Mesenchymal stem cell (in vitro differentiated cells and primary cell): Measurements from ENCODE around the gene TMUB1.

Experiments used
- DNase-seq: peaks from one replicate; pipeline ENCODE4 v3.0.0-alpha.2; 2013
- H2AFZ ChIP-seq: one replicate; pipeline ENCODE4 v1.6.1; 2013; ENCODE audit warnings: low read depth, mild to moderate bottlenecking, control low read depth, inconsistent platforms, low read length, moderate library complexity
- H2AK5ac ChIP-seq: 2 replicates; pipeline ENCODE4 v1.6.1; 2013; ENCODE audit warnings: low read length, moderate library complexity, mild to moderate bottlenecking, inconsistent platforms; ENCODE audit not compliant: severe bottlenecking
- H2BK120ac ChIP-seq: one replicate; pipeline ENCODE4 v1.6.1; 2013; ENCODE audit warnings: low read depth, mild to moderate bottlenecking, inconsistent platforms, low read length, moderate library complexity
- H2BK12ac ChIP-seq, 2 experiments: one replicate each; pipeline ENCODE4 v1.6.1; 2013; ENCODE audit warnings: inconsistent platforms in 2 of 2, low read length in 2 of 2, mild to moderate bottlenecking in 2 of 2, moderate library complexity in 2 of 2, control low read depth in 1 of 2
- H2BK15ac ChIP-seq: one replicate; pipeline ENCODE4 v1.6.1; 2013; ENCODE audit warnings: mild to moderate bottlenecking, low read depth, inconsistent platforms; ENCODE audit not compliant: poor library complexity, severe bottlenecking
- H2BK5ac ChIP-seq: 2 replicates; pipeline ENCODE4 v1.6.1; 2013; ENCODE audit warnings: low read depth, mild to moderate bottlenecking, low read length, control low read depth, inconsistent platforms; ENCODE audit not compliant: poor library complexity, severe bottlenecking
- H3K14ac ChIP-seq, 2 experiments: one replicate each; pipeline ENCODE4 v1.6.1; 2013; ENCODE audit warnings: inconsistent platforms in 2 of 2, low read length in 2 of 2, control low read depth in 1 of 2, mild to moderate bottlenecking in 1 of 2, moderate library complexity in 1 of 2
- H3K18ac ChIP-seq, 2 experiments: one replicate each; pipeline ENCODE4 v1.6.1; 2013; ENCODE audit warnings: inconsistent platforms in 2 of 2, low read length in 2 of 2, control low read depth in 1 of 2, low read depth in 1 of 2, mild to moderate bottlenecking in 1 of 2
- H3K23ac ChIP-seq, 2 experiments: one replicate each; pipeline ENCODE4 v1.6.1; 2013; ENCODE audit warnings: inconsistent platforms in 2 of 2, low read length in 2 of 2, mild to moderate bottlenecking in 2 of 2, moderate library complexity in 2 of 2, control low read depth in 1 of 2
- H3K27ac ChIP-seq: 2 replicates; pipeline ENCODE4 v1.5.1; 2013; ENCODE audit warnings: mild to moderate bottlenecking, moderate library complexity, low read length, control low read depth, inconsistent platforms; ENCODE audit not compliant: poor library complexity, severe bottlenecking
- H3K27me3 ChIP-seq, 2 experiments: 2 replicates each; pipeline versions ENCODE4 v1.6.1 to v1.7.0; 2013; ENCODE audit warnings: low read length in 2 of 2, mild to moderate bottlenecking in 2 of 2, moderate library complexity in 2 of 2, control low read depth in 1 of 2, inconsistent platforms in 1 of 2; ENCODE audit not compliant: control insufficient read depth in 1 of 2, insufficient read depth in 1 of 2
- H3K36me3 ChIP-seq, 2 experiments: 2 replicates each; pipeline versions ENCODE4 v1.6.1 to v1.7.0; 2013; ENCODE audit warnings: low read length in 2 of 2, control low read depth in 1 of 2, inconsistent platforms in 1 of 2, low read depth in 1 of 2, mild to moderate bottlenecking in 1 of 2; ENCODE audit not compliant: insufficient read depth in 2 of 2, control insufficient read depth in 1 of 2
- H3K4ac ChIP-seq, 2 experiments: one replicate each; pipeline ENCODE4 v1.6.1; 2013; ENCODE audit warnings: inconsistent platforms in 2 of 2, low read length in 2 of 2, mild to moderate bottlenecking in 2 of 2, moderate library complexity in 2 of 2, control low read depth in 1 of 2, low read depth in 1 of 2
- H3K4me1 ChIP-seq: 2 replicates; pipeline ENCODE4 v1.6.1; 2013; ENCODE audit warnings: low read depth, low read length, control low read depth; ENCODE audit not compliant: control insufficient read depth, insufficient read depth
- H3K4me2 ChIP-seq: 2 replicates; pipeline ENCODE4 v1.6.1; 2013; ENCODE audit warnings: low read length, mild to moderate bottlenecking, inconsistent platforms; ENCODE audit not compliant: poor library complexity, severe bottlenecking
- H3K4me3 ChIP-seq, 2 experiments: 2 replicates each; pipeline versions ENCODE4 v1.5.1 to v1.7.0; 2013; ENCODE audit warnings: low read length in 2 of 2, mild to moderate bottlenecking in 2 of 2, control low read depth in 1 of 2, low read depth in 1 of 2; ENCODE audit not compliant: insufficient read depth in 1 of 2
- H3K79me1 ChIP-seq: replicated peaks from 2 replicates; pipeline ENCODE4 v1.6.1; 2013; ENCODE audit warnings: mild to moderate bottlenecking, control low read depth, low read length, inconsistent platforms; ENCODE audit not compliant: poor library complexity, severe bottlenecking
- H3K9ac ChIP-seq: 2 replicates; pipeline ENCODE4 v1.7.0; 2013; ENCODE audit warnings: mild to moderate bottlenecking, low read length, moderate library complexity
- H3K9me3 ChIP-seq: 2 replicates; pipeline ENCODE4 v1.7.0; 2013; ENCODE audit warnings: mild to moderate bottlenecking, low read length; ENCODE audit not compliant: control insufficient read depth
- H4K8ac ChIP-seq: one replicate; pipeline ENCODE4 v1.6.1; 2013; ENCODE audit warnings: inconsistent platforms, mild to moderate bottlenecking, low read length, moderate library complexity
- H4K91ac ChIP-seq: one replicate; pipeline ENCODE4 v1.6.1; 2013; ENCODE audit warnings: mild to moderate bottlenecking, low read length, inconsistent platforms
- WGBS: methylation state at CpG from one replicate; pipeline ENCODE4 v1.1.7; 2013; ENCODE audit warnings: mixed read lengths; 5-methylcytosine and 5-hydroxymethylcytosine counted together

The TMUB1 gene

GRCh38 chr7:151046603-151047573 lies 36.4 kb downstream of the TMUB1 start:
- H3K36me3 ChIP-seq: peaks cover 11 to 42% of the 10 kb centered on the region in 2 experiments
- peaks cover 17% of the 10 kb centered on the region for H3K4me1 ChIP-seq
- 88% methylated on average over 14 of the region's 14 CpGs for WGBS
- H2AFZ ChIP-seq: no peak overlapping the region
- H3K23ac ChIP-seq: no peak overlapping the region
- H2BK5ac ChIP-seq: no peak overlapping the region
- no peak for DNase-seq
- no peak overlapping the region for H2BK12ac ChIP-seq
- H3K14ac ChIP-seq: peak overlapping the region in 1 of 2 experiments; percentile 14
- no peaks in the 10 kb centered on the region for H3K79me1 ChIP-seq
- no peak overlapping the region for H3K4me3 ChIP-seq
- H3K27me3 ChIP-seq: peaks cover 8 to 16% of the 10 kb centered on the region in 2 experiments
- H2AK5ac ChIP-seq: no peak overlapping the region
- H3K27ac ChIP-seq: no peak overlapping the region
- no peak overlapping the region for H3K4me2 ChIP-seq
- no peaks in the 10 kb centered on the region for H3K9me3 ChIP-seq
- no peak overlapping the region for H3K4ac ChIP-seq
- H4K91ac ChIP-seq: no peak overlapping the region
- H2BK120ac ChIP-seq: no peak overlapping the region
- H3K9ac ChIP-seq: peak overlapping the region; percentile 55
- H4K8ac ChIP-seq: no peak overlapping the region
- no peak overlapping the region for H3K18ac ChIP-seq
- no peak overlapping the region for H2BK15ac ChIP-seq

- H3K79me1 ChIP-seq: no peaks in the 10 kb centered on the region
- no peak overlapping the region for H4K8ac ChIP-seq
- no peak overlapping the region for H4K91ac ChIP-seq
- no peak overlapping the region for H2BK12ac ChIP-seq
- H3K27ac ChIP-seq: no peak overlapping the region
- peaks cover 12% of the 10 kb centered on the region for H3K4me1 ChIP-seq
- H3K9ac ChIP-seq: no peak overlapping the region
- H3K4me3 ChIP-seq: no peak overlapping the region
- WGBS: 94% methylated on average over 8 of the region's 9 CpGs
- H2BK120ac ChIP-seq: no peak overlapping the region
- peaks cover 8 to 16% of the 10 kb centered on the region in 2 experiments for H3K27me3 ChIP-seq
- H3K4me2 ChIP-seq: no peak overlapping the region
- no peak overlapping the region for H2AK5ac ChIP-seq
- H2AFZ ChIP-seq: no peak overlapping the region
- H2BK15ac ChIP-seq: no peak overlapping the region
- H3K36me3 ChIP-seq: peaks cover 11 to 46% of the 10 kb centered on the region in 2 experiments
- no peak overlapping the region for H3K23ac ChIP-seq
- H2BK5ac ChIP-seq: no peak overlapping the region
- no peak overlapping the region for H3K14ac ChIP-seq
- no peak overlapping the region for H3K18ac ChIP-seq
- no peak overlapping the region for H3K4ac ChIP-seq
- no peaks in the 10 kb centered on the region for H3K9me3 ChIP-seq
- DNase-seq: no peak
These were observed 37.3 kb downstream of the TMUB1 start for GRCh38 chr7:151045967-151046366.

GRCh38 chr7:151045262-151045661 lies 38.0 kb downstream of the TMUB1 start:
- H2AFZ ChIP-seq: no peak overlapping the region
- no peak overlapping the region for H2BK12ac ChIP-seq
- peaks cover 11% of the 10 kb centered on the region for H3K4me1 ChIP-seq
- no peak overlapping the region for H4K8ac ChIP-seq
- H2BK15ac ChIP-seq: no peak overlapping the region
- H3K27ac ChIP-seq: no peak overlapping the region
- H3K9me3 ChIP-seq: no peaks in the 10 kb centered on the region
- H3K23ac ChIP-seq: no peak overlapping the region
- no peak overlapping the region for H3K9ac ChIP-seq
- H3K4me3 ChIP-seq: no peak overlapping the region
- no peak for DNase-seq
- no peak overlapping the region for H2BK5ac ChIP-seq
- H2AK5ac ChIP-seq: no peak overlapping the region
- 97% methylated on average over 11 of the region's 11 CpGs for WGBS
- H3K14ac ChIP-seq: no peak overlapping the region
- no peak overlapping the region for H4K91ac ChIP-seq
- H2BK120ac ChIP-seq: no peak overlapping the region
- H3K4ac ChIP-seq: no peak overlapping the region
- no peak overlapping the region for H3K18ac ChIP-seq
- peaks cover 4 to 10% of the 10 kb centered on the region in 2 experiments for H3K27me3 ChIP-seq
- peaks cover 11 to 52% of the 10 kb centered on the region in 2 experiments for H3K36me3 ChIP-seq
- H3K4me2 ChIP-seq: no peak overlapping the region
- H3K79me1 ChIP-seq: no peaks in the 10 kb centered on the region

- Histone ChIP-seq H3K27ac (no peak overlapping the region), H3K27me3 (no peaks in the 10 kb centered on the region), H3K4me3 (no peak overlapping the region), H2AK5ac (no peak overlapping the region), H3K9ac (no peak overlapping the region), H2BK15ac (no peak overlapping the region), H3K18ac (no peak overlapping the region), H3K4ac (no peak overlapping the region), H3K4me2 (no peak overlapping the region), H3K14ac (no peak overlapping the region), H2BK5ac (no peak overlapping the region), H3K4me1 (peaks cover 23% of the 10 kb centered on the region), H2AFZ (no peak overlapping the region), H3K36me3 (peaks cover 11 to 53% of the 10 kb centered on the region in 2 experiments), H3K23ac (no peak overlapping the region), H3K79me1 (no peaks in the 10 kb centered on the region), H4K91ac (no peak overlapping the region), H3K9me3 (no peaks in the 10 kb centered on the region), H2BK12ac (no peak overlapping the region), H4K8ac (no peak overlapping the region), H2BK120ac (no peak overlapping the region)
- no peak for DNase-seq
- WGBS: 94% methylated on average over 19 of the region's 20 CpGs
These were observed 39.3 kb downstream of the TMUB1 start for GRCh38 chr7:151043959-151044358.
